ENCODE measurements around the gene LRIG1.

LRIG1 gene

DNA sequence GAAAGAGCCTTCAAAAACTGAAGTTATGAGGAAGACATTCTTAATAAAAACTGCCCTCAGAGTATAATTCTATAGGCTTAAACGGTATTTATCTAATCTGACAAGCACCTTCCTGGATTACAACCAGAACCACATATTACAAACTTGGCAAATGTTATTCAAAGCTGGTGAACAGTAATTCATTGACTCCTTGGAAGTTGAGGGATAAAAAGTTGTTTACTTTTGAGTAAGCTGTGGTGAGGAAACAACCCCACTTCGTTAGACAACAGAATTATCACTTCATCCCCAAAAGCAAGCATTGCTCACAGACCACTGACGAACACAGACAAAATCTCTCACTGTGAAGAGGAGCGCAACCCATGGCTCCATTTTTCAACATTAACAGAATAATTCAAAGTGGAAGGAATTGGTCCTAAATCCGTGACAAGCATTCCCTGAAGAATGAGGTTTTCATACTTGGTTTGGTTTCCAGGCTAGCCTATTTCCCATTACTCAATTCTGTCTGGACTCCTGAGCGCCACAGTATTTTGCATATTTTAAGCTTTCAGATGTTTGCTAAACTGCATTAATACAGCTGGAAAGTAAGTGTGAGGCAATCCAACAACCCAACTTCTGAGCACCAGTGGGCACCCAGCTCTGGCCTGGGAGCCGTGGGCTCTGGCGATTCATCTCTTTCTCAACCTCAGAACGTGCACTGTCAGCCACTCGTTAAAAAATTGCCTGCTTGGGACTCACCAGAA, 32.7 kb downstream of the LRIG1 start:
- DNase-seq: no peak

DNA sequence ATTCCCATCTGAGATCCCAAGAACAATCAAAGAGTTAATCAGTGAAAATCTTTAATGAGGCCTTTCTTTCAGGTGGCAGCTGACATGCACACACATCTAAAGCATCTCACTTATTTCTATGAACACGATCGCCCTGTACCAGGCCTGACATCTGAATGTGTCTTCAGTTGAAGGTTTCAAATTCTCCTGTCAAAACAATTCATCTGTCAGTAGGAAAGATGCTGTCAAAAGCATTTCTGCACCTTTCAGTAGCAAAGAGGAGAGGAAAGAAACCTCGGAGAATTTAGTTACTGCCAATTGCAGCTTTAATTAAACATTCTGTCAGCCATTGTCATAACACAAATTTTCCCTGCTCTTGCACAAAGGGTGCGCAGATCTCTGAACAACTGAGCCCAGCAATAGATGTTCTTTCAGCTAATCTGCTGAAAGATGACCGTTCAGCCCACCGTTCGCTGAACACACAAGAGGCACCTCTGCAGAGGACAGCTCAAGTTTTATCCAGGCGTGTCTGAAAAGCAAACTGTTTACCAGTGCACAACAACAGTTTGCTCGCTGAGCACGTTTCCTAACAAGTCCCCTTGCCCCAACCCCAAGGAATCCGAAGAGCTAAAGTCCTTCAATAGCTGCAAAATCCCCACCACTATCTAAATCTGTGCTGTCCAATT, 34.1 kb downstream of the LRIG1 start:
- no peak for DNase-seq

DNA sequence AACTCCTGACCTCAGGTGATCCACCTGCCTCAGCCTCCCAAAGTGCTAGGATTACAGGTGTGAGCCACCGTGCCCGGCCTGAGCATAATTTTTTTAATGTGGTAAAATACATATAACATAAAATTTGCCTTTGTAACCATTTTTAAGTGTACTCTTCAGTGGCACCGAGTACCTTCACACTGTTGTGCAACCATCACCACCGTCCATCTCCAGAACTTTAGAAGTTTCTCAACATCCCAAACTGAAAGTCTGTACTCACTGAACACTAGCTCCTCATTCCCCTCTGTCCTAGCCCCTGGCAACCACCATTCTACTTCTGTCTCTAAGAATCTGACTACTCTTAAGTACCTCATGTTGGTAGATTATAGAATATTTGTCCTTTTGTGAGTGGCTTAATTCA, 35.2 kb downstream of the LRIG1 start:
- no peak for DNase-seq

- DNase-seq: no peak
Measured at GRCh38 chr3:66465034-66465433, 35.8 kb downstream of the LRIG1 start.

DNA sequence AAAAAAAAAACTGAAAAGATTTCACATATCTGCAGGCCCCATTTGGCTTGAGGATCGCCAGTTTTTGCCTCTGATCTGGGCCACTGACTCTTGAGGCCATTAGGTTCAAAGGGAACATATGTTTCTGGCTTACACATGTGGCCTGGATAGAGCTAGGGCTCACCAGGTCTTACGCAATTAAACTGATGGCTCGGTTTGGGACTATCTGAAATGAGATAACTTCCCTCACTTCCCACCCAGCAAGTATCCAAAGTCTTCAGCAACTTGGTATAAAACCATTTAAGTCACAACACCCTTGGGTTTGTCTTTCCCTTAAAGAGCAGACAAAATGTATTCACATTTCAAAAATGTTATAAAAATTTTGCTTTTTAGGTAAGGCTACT, 36.3 kb downstream of the LRIG1 start:
- no peak for DNase-seq

- no peak for DNase-seq
Measured at GRCh38 chr3:66463730-66464511, 36.9 kb downstream of the LRIG1 start.

GRCh38 chr3:66463054-66463631, 37.7 kb downstream of the LRIG1 start:
- no peak for DNase-seq

DNA sequence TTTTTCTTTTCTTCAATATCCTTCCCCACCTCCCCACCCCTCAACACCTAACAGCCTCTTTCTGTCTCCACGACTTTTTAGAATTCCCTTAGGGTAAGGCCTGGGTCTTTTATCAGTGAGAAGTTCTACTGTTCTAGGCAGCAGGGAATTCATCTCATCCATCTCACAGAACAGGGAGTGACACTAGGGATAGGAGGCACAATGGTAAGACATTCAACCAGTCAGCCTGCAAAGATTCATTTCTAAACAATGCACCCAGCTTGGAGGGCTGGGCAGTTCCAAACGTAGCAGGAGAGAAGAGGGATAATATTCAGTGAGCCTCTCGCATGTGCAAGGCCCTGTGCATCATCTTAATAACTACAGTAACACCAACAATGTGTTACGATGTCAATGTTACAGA, 43.6 kb downstream of the LRIG1 start:
- DNase-seq: no peak

GRCh38 chr3:66456711-66457173, 44.1 kb downstream of the LRIG1 start:
- DNase-seq: no peak

DNA sequence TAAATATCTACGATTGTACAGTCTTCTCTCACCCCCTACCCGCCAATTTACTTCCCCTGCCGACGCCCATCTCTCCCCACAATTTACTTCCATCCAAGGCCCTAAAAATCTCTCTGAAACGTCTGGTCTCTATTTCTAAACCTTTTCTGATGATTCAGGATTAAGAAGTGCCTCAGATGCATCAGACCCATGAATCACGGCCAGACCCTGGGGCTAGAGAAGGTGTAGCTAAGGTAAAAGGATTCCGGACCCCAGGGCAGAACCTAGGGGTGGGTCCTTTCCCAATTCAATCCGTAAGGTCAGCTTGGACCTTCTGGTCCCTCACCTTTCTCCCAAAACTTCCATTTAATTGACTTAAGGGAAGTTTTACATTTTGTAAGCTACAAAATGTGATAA, 46.4 kb downstream of the LRIG1 start:
- no peak for DNase-seq

DNA sequence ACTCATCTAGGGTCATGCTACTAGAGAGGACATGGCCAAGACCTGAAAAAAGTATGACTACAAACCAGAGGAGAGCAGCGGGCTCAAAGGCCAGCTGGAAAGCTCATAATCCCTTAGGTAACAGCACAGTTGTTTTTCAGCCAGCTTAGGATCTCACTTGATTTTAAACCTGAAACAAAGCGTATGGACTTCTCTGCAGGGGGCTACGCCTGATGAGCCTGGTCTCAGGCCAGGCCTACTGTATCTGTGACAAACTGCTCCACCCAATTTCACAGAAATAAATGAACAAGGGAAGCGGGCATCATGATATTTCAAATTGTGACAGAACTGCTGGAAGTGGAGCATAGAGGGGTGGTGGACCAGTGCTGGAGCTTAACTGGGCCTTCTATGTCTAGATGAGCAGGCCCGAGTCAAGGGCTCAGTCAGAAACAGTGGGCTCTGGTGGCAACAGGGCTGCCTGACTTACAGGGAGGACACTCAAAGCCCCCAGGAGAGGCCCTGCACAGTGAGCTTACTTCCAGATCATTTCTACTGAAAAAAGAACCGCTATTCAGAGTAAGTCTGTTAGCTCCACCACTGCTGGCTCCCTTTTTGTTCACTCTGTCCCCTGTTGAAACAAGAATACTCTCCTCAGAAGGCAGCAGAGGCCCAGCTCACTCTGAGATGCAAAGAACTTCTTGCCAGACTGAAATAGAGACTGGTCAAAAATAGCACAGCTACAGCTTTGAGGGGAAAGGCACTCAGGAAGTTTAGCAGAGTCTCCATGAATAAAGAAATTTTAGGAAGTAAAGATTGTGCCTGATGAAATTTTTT, 47.0 kb downstream of the LRIG1 start:
- DNase-seq: no peak

DNA sequence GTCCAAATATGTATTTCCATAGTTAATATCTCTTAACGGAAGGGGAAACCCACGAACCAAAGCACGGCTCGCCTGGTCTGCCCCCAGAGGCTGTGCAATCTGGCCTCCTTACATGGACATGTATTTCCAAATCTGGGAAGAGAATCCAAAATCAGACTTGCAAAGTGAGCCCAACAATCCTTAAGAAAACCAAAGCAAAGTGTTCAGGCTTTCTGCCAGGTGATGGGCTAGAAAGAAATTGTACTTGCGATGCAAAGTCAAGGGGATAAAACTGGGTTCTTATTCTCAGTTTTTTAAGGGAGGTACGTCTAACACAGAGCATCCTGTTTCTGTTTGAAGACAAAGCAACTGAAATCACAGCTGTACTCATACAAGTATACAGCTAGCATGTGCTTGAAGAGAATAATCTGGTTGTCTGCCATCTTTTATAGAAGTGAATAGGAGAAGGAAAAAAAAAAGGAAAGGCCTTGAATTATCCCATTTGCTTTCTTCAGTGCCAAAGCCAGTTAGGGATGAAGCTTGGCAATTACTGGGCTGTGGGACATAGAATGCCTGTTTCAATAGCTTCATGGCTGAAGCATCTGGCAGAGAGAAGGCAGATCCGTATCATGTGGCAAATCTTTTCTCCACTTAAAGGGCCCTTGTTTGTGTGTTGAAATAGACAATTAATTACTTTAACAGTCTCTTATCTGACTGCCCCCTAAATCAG, 48.4 kb downstream of the LRIG1 start:
- no peak for DNase-seq

DNA sequence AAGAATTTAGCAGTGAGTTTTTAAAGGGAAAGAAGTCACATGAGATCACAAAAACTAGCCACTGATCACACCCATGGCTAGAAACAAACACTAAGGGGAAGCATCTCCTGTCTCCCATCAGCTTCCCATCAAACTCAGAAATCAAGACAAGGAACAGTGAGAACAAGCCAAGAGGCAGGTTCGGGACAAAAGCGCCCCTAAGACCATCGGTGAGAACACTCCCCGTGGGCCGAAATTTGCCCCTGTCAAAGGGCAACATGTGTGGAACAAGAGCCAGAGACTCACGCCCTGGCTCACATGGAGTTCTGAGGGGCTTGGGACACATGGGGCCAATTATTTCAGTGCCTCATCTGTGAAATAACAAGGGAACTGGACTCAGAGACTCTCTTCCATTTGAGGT, 49.1 kb downstream of the LRIG1 start:
- DNase-seq: no peak

DNA sequence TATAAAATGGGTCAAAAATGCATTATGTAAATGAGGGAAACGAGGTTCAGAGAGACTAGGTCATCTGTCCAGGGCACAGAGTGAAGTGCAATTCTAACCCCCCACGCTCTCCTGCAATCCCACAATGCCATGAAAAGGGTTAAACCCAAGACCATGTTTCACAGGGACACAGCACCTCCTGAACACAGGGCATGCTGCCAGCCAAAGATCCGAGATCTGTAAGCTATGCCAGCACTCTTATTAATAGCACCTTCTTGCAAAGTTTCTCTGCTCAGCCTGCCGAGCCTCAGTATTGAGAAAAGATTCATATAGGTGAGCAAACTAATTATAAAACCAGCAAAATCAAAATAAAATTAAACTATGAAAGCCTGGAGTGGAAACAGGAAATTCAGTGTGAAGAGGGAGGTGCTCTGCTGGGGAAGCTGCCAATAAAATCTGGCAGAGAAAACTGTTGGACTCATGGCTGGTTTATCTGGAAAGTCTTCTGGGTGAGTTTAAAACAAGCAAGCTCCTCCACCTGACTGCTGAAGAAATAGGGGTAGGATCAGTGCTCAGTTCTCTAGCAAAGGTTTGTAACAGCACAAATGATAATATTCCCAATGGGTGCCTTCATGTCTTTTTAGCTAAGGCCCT, 50.3 kb downstream of the LRIG1 start:
- no peak for DNase-seq

DNA sequence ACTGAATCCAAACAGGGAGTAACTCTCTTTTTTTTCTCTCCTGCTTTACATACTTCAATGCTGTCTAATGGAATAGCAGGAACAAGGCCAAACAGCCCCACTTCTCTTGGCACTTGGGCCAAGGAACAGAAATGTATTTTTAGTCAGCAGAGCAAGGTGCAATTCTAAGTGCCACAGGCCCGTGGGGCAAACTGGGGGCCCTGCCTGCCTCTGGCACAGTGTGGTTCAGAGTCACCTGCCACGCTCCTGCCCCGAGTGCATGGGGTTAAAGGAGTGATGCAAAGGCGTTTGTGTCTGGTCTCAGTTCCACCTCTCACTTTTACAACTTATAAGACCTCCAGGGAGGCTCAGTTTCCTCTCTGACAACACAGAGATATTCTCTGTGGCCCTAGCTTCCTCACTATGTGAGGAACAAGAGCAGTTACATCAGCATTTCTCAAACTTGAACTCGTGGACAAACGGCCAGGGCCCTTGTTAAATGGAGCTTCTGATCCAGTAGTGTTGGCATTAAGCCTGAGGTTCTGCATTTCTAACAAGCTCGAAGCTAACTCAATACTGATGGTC, 51.3 kb downstream of the LRIG1 start:
- DNase-seq: no peak

DNA sequence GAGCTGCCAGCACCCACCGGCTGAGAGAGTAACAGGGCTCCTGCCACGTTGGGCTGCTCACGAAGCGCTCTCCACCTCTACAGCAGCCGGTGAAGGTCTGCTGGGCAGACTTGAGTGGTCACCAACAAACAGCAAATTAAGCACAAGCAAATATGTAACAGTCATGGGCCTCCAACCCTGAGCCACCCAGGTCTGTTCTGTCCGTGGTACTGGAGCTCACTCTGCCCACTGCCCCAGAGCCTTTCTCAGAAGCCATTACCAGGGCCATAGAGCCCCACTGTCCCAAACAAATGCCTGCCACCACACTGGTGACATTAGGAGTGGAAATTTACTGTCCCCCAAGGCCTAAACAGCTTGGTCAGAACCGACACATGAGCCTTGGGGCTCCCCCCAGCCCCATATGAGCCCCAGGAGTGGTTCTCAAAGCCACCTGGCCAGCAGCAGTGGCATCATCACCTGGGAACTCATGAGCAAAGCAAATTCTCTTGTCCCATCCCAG, 56.6 kb downstream of the LRIG1 start:
- no peak for DNase-seq

DNA sequence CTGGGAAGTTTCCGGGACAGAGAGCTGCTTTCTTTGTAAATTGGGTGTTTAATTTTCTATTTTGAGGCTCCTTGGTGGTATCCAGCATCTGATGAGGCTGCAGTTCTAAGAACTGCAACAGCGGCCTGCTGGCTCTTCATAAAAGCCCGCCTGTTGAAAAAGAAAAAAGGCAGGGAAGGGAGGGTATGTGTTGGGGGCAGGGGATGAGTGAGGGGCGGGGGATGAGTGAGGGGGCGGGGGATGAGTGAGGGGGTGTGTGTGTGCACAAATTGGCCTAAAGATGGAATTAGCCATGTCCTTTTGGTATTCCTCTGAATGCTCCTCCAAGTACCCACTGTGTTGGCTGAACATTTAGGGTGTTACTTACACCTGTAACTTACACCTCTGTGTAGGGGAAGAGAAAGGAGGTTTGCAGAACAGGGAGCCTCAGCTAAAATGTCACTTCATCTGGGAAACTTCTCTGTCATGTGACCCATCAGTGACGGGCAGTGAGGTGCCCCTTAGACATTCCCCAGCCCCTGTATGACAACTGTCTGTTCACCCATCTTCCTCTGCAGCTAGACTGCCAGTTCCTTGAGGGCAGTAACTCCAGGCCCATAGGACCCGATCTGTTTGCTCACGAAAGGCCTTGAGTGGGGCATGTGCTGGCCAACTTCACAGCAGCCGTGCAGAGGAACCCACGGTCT, 57.6 kb downstream of the LRIG1 start:
- DNase-seq: no peak

DNA sequence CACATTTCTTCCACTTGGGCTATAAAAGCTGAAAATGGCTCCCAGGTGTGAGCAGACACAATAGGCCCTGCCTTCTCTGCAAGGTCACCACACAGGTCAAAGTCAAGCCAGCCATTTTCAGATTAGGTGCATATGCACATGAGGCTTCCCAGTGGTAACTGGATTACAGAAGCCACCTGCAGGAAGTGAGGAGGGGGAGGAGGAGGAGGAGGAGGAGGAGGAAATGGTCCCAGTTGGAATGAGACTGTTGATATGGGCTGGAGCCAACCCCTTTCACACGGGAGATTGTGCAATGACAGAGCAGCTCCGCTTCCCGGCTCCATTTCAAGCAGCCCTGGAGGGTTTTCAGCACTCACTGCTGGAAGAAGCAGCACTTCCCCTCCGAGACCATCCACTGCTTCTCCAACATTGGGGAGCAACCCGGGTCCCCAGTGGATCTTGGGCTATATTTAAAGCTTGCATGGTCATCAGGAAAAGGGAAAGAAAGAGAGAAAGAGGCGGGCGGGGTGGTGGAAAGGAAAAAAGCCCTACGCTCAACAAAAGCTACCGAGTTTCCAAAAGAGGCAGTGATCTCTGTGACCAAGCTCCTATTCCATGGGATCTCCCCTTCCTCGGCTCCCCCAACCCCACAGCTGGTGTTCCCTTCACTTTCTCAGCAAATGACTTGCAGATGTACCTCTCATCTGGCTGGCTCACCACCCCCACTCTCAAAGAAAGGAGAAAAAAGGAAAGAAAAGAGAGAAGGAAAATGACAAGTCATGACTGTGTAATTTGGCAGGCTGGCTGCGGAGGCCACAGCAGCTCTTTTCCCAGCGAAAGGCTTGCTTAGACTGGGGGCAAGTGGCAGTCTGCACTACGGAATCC, 58.3 kb downstream of the LRIG1 start:
- no peak for DNase-seq

DNA sequence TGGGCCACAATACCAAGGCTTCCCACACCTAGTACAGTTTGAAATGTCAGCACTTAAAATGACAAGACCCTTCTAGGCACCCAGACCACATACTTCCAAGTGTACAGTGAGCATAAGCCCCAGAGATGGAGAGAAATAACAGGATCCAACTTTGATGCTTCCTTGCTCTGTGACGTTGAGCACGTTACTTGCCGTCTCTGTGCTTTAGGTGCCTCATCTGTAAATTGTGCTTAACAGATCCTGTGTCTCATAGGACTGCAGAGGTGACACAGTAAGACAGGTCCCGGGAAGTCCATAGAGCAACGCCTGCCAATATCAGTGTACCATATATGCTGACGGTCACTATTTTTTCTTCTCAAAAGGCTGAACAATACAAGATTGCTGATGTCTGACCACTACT, 59.1 kb downstream of the LRIG1 start:
- DNase-seq: no peak

All from stimulated activated CD4-positive, alpha-beta T cell treated with anti-CD3 and anti-CD28 coated beads, Interleukin-4, amount 100 ng/mL, for 1 hour (primary cell).